ENCODE results near the gene EFNA4.

GRCh38 chr1:155069551-155070157, 6.1 kb downstream of the EFNA4 start:
- TF ChIP-seq EZH2 (IDR thresholded peaks at IDR 0.05; ENCODE audit: low read length) (no peak), CTCF (optimal IDR thresholded peaks at IDR 0.05 in 1 of 3, IDR thresholded peaks at IDR 0.05 in 1 of 3, conservative IDR thresholded peaks at IDR 0.05 in 1 of 3; ENCODE audit: extremely low read depth in 1 of 3, insufficient read depth in 2 of 3, low read length in 3 of 3) (no peak)

All from keratinocyte (primary cell).